Mesenteric fat pad (tissue), 1 donor: ENCODE measurements around the gene TFB1M. TPM values are rescaled to one million over a fixed set of nuclear protein-coding genes. Genes with fewer than 3 reads are reported as not detected.

Source experiments
- DNase-seq: peaks from one replicate; pipeline ENCODE4 v3.0.0-alpha.2; 2020; ENCODE audit warnings: low spot score
- total RNA-seq: library from RNA; stranded (reverse); fragmentation: NEBNext Ultra II Directional; extraction: Animal tissue kit (Norgen Biotek cat#: 25700); gene quantifications from one replicate; pipeline ENCODE4 v1.2.1, GENCODE V29; 2021
- donor health status: DM: yes; HTN: yes; CAD: no.

The TFB1M gene
- total RNA-seq, 1 donor from 2014 or later: 12.5 TPM

DNA sequence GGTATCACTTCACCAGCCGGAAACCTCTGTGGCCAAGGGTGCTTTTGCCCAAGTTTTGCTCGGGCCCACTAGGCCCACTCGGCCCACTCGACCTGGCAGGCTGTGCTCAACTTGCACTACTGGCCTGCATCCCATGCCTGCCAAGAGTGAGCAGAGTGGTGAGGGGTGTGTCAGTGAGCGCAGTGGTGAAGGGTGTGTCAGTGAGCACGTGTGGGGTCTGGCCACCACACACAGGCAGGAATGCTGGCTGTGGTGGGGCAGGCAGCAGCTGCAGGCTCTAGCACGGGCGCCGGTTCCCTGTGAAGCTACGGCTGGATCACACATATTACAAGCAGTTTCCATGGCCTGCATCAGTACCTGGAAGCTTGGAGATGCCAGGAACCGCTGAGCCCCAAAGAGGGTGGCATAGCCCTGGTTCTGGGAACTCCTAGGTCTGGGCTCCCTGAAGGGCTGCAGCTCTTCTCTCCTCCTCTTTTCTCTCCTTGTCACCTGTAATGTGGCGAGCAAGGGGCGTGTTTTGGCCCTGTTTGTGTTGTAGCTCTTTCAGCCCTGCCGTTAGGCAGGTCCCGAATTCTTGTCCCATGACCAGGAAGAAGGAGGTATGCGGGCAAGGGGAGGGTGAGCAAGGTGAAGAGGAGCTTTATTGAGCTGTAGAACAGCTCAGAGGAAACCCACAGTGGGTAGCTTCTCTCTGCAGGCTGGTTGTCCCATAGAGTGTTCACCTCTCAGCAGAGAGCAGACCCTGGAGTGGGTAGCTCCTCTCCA lies 101.5 kb downstream of the TFB1M start:
- no peak for DNase-seq

DNA sequence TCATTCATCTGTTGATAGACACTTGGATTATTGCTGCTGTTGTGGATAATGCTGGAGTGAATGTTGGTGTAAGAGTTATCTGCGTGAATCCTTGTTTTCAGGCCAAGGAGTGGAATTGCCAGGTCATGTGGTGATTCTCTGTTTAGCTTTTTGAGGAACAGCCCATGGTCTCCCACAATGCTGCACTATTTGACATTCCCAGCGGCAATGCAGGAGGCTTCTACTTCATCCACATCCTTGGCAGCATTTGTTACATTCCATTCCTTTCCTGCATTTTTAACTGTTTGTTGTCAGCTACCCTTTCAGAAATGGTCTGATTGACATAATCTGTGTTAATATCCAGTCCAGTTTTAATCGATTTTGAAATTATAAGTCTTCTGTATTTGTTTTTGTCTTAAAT lies 102.2 kb downstream of the TFB1M start:
- no peak for DNase-seq

DNA sequence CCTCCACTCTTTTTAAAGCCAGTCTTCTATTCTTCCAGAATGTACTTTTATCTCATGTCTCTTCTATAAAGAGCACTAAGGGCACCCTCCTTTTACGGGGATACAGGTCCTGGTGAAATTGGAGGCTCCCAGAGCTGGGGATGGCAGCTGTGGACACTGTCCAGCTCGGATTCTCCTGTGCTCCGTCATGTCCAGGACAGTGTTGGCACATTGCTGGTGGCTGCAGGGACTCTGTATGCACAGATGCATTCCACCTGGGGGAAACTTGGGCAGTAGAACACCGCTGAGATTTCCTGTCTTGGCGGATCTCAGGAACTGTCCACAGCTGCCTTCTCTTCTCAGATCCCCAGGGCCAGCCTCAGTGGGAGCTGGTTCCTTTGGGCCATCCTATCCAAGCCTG lies 107.1 kb downstream of the TFB1M start:
- DNase-seq: no peak

Other genes with a start within 250 kb of the TFB1M start
- gene CLDN20, start 50.5 kb downstream of the TFB1M start, total RNA-seq: not detected
- not detected for gene NOX3, start 141.4 kb upstream of the TFB1M start, total RNA-seq